ENCODE data around the gene DGCR6.
"Not testable (repeated sequence)": the region's sequence is repeated elsewhere in the genome, so short reads cannot be mapped to it uniquely, and the experiment has no call there.

The DGCR6 gene

GRCh38 chr22:18909556-18909955, 3.4 kb downstream of the DGCR6 start:
- H3K4me3 ChIP-seq (ENCODE audit: low read depth, low read length) = no peak overlapping the region
- TF ChIP-seq CTCF (IDR thresholded peaks at IDR 0.05; ENCODE audit: insufficient read depth, low read depth, low read length, missing control alignments) = no peak
- DNase-seq (ENCODE audit: low read depth) = no peak

GRCh38 chr22:18911535-18911934, 5.4 kb downstream of the DGCR6 start:
- H3K4me3 ChIP-seq (ENCODE audit: low read depth, low read length); DNase-seq (ENCODE audit: low read depth): not testable (repeated sequence)

- not testable (repeated sequence) for H3K4me3 ChIP-seq (ENCODE audit: low read depth, low read length); DNase-seq (ENCODE audit: low read depth)
Measured at GRCh38 chr22:18912264-18912946, 6.3 kb downstream of the DGCR6 start.

- not testable (repeated sequence) for DNase-seq (ENCODE audit: low read depth); H3K4me3 ChIP-seq (ENCODE audit: low read depth, low read length)
Measured at GRCh38 chr22:18914558-18914957, 8.4 kb downstream of the DGCR6 start.

GRCh38 chr22:18915550-18915949, 9.4 kb downstream of the DGCR6 start:
- not testable (repeated sequence) for H3K4me3 ChIP-seq (ENCODE audit: low read depth, low read length); DNase-seq (ENCODE audit: low read depth)

GRCh38 chr22:18917818-18918217, 11.7 kb downstream of the DGCR6 start:
- not testable (repeated sequence) for DNase-seq (ENCODE audit: low read depth)

DNA sequence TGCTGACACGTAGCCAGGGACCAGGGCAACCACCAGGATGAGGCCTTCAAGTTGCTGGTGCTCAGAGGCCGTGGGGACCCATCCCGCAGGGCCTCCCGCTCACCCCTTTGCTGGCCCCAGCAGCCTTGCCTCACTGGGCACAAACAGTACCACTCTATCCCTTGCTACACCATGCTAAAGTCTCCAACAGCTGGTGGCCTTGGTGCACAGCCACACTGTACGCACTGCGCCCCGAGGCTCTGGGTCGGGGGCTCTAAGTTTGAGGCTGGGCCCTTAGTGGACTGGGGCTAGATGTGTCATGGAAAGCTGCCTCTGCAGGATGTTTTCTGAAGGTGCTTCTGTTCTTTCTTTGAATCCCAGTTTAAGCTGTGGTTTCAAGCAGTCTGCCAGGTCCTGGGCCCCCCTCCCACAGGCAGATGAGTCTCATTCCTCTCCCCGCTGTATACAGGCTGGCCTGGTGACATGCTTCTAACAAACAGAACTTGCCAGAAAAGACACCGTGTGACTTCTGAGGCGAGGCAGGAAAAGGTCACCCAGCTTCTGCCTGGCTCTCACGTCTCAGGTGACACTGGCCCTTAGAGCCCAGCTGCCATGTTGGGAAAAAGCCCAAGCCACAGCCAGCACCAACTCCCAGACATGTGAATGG, 14.3 kb downstream of the DGCR6 start:
- not testable (repeated sequence) for DNase-seq (ENCODE audit: low read depth); H3K4me3 ChIP-seq (ENCODE audit: low read depth, low read length)

More at GRCh38 chr22:18917818-18918217, 11.7 kb downstream of the DGCR6 start:
- H3K4me3 ChIP-seq (ENCODE audit: low read depth, low read length) = not testable (repeated sequence)

DNA sequence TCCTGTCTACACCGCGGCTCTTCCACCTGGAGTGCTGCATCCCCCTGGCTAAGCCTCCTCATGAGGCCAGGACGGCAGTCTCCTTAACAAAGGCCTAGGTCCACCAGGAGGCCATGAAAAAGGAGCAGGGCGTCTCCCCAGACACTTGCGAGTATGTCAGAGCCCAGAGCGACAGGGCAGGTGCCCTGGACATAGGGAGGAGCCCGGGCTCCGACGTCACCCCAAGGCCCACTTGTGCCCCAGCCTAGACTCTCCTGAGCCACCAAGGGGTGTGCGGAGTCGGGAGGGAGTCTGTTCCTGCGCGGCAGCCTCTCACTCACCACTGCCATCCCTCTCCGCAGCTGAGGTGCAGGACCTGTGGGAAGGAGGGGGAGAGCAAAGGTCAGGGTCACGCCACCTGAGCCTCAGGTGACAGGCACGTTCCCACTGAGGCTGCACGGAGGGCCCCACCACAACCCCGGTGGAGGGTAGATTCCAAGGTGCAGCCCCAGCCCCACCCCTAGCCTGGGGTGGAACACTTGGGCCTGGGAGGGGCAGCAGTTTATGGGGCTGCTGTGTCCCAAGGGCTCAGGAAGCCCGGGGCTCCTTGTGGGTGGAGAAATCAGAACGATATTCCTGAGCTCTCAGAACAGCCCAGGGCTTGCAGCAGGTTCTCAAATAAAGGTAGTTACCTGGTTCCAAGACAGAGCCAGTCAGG, 19.4 kb downstream of the DGCR6 start:
- no peak for DNase-seq (ENCODE audit: low read depth)
- TF ChIP-seq CTCF (IDR thresholded peaks at IDR 0.05; ENCODE audit: insufficient read depth, low read depth, low read length, missing control alignments) = no peak
- no peak overlapping the region for H3K4me3 ChIP-seq (ENCODE audit: low read depth, low read length)

DNA sequence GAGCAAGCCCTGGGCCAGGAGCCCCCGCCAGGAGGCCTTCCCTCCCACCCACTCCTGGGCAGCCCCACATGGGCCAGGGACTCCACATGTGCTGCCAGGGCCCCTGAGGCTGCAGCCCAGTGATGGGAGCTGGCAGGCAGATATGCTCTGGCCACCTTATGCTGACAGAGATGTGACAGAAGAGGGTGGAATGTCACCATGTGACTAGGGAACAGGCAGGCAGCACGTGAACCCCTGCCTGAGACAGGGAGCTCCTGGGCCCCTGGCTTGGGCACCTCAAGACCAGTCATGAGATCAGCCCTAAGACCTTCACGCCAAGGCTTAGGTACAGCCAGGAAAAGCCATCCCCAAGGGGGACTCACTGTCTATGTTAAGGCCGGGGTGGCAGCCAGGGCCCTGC, 20.9 kb downstream of the DGCR6 start:
- TF ChIP-seq CTCF (IDR thresholded peaks at IDR 0.05; ENCODE audit: insufficient read depth, low read depth, low read length, missing control alignments) = no peak
- no peak overlapping the region for H3K4me3 ChIP-seq (ENCODE audit: low read depth, low read length)
- no peak for DNase-seq (ENCODE audit: low read depth)

DNA sequence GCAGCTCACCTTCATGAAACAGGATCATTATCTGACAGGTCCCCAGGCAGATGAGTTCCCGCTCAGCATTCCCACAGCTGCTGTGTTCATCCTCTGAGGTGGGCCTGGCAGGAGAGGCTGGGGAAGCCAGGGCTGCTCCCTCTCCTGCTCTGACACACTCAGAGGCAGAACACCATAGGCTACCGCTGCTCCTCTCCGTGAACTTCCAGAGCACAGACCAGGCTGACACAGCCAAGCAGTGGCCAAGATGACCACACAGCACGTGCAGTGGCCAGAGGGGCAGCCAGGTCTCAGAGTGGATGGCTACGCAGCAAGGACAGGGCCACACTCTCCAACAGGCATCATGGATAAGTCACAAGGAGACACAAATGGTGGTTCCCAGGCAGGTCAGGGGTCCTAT, 21.5 kb downstream of the DGCR6 start:
- TF ChIP-seq CTCF (IDR thresholded peaks at IDR 0.05; ENCODE audit: insufficient read depth, low read depth, low read length, missing control alignments) = no peak
- H3K4me3 ChIP-seq (ENCODE audit: low read depth, low read length) = no peak overlapping the region
- DNase-seq (ENCODE audit: low read depth) = no peak

Data from GM12865 (cell line).